RKO (cell line): Measurements from ENCODE around the gene IRAK4.

ENCODE experiments used
- DNase-seq: peaks from one replicate; pipeline ENCODE4 v3.0.0-alpha.2; 2016; ENCODE audit warnings: low spot score

IRAK4 gene

GRCh38 chr12:43836475-43836989 is 77.8 kb downstream of the IRAK4 start:
- DNase-seq: peak; percentile 66
